ENCODE data around the gene MTG1.
"Not testable (repeated sequence)": the region's sequence is repeated elsewhere in the genome, so short reads cannot be mapped to it uniquely, and the experiment has no call there.

Gene MTG1

DNA sequence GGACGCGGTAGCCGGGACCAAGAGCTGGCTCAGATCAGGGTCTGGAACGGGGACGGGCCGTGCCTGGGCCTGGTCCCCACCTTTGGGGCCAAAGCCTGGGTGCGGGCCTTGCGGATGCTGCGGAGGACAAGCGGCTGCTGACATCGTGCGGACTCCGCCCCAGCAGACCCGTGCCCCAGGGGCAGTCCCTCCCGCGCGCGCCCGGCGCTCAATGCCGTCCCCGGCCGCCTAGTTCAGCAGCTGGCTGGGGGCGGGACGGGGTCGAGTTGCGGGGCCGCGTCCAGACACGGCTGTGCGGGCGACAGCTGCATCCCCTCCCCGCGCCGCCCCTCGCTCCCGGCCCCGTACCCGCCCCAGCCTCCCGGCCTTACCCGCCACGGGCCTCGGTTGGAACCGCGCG is 30.1 kb downstream of the MTG1 start:
- DNase-seq (ENCODE audit: low spot score), result not testable (repeated sequence)

DNA sequence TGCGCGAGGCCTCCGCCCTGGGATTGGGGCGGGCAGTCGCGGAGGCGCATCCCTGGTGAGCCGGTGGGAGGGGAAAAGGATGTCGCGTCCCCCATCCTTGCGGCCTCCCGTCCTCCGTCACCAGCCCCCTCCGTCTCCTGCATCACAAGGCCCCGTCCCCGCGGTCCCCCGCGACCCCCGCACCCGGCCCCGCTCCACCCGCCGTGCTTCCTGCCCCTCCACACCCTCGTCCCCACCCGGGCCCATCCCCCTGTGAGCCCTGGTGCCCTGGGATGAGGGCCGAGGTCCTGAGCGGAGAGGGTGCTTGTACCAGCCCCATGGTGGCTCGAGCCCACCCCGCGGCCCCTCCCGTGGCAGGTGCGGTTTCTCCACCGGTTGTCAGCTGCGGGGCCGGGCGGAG is 30.6 kb downstream of the MTG1 start, which contains the start of gene SPRN:
TSS of gene SPRN (minus strand) at position 25 of the 400 bp plus-strand sequence. CDS start 944 bp downstream, outside the sequence.
- DNase-seq (ENCODE audit: low spot score), result not testable (repeated sequence)

DNA sequence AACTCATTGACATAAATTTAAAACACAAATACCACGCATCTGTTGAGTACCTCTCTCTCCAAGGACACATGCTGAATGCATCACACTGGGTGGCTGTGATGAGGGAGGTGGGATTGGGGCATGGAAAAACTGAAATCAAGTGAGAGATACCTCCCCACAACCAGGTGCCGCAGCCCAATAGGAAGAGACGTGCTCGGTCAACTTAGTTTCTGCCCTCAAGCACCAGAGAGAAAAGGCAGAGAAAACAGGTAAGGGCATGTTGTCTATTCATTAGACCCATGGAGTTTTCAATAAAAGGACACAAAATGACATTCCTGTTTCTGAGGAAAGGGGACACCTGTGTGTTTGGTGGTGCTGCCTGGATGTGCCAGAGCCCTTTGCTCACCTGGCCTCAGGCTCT is 35.6 kb downstream of the MTG1 start:
- DNase-seq (ENCODE audit: low spot score), result not testable (repeated sequence)

DNA sequence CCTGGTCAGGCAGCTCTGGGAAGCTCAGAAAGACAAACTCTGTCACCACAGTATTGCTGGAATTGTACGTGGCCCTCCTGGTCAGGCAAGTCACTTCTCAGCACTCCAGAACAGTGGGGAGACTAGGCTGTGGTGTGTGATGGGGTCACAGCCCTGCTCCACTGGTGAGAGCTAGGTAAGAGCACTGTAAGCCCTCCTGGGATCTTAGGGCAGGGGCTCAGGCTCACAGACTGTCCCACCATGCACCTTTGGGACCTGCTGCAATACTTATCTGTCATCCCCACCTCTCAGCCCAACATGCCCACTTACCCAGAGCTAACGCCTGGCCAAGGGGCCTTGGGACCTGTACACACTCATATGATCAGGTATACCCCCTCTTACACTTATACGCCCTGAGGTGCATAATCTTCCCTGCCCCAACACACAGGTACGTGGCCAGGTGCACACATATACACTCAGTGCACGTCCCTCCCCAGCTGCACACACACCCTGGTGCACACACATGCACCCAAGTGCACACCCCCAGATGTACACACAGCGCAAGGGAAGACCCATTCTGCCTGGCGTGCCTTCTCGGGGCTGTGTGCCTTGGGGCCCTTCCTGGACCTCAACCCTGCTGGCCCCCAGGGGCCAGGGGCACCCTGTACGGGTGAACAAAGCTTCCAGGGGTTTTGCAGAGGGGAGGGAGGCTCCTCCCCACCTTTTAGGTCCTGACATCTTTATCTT is 38.1 kb downstream of the MTG1 start:
- DNase-seq (ENCODE audit: low spot score), result not testable (repeated sequence)

DNA sequence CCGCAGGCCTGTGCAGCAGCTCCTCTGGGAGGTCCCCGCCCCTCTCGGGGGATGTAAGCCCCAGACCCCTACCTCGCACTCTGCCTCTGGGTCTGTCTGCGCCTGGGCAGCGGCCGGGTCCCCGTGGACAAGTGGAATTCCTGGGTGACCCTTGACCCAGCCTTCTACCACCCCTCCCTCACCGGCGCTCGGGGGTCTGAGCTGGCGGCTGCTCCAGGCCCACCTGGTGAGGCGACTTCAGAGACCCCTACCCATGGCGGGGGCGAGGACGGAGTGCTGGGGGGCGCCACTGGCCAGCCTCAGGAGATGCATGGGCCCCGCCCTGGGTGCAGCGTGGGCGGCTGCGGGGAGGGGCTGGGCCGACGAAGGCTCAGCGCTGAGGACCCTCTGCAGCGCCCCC is 38.8 kb downstream of the MTG1 start:
- DNase-seq (ENCODE audit: low spot score), result not testable (repeated sequence)

DNA sequence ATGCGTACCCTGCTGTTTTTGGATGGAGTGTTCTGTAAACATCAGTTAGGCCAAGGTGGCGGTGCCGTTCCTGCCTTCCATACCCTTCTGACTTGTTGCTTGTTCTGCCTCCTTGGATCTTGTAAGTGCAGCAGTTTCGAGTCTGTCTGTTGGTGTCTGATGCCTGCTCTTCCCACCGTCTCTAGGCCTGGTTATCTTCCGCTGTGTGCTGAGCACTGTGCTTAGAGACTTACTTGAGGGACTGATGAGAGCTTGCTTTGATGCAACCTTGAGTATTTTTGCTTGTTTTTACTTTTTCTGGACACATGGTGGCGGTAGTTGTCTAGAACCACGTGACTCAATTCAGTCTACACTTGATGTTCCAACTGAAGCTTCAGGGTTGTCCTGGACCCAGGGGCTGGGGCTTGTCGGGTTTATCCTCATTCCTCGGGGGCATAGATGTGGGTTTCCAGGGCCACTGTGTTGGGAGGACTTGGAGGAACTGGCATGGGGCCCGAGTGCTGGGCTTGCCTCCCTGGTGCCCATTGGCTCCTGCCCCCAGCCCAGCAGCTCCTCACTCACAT is 44.8 kb downstream of the MTG1 start:
- peak; percentile 58 for DNase-seq (ENCODE audit: low spot score)

DNA sequence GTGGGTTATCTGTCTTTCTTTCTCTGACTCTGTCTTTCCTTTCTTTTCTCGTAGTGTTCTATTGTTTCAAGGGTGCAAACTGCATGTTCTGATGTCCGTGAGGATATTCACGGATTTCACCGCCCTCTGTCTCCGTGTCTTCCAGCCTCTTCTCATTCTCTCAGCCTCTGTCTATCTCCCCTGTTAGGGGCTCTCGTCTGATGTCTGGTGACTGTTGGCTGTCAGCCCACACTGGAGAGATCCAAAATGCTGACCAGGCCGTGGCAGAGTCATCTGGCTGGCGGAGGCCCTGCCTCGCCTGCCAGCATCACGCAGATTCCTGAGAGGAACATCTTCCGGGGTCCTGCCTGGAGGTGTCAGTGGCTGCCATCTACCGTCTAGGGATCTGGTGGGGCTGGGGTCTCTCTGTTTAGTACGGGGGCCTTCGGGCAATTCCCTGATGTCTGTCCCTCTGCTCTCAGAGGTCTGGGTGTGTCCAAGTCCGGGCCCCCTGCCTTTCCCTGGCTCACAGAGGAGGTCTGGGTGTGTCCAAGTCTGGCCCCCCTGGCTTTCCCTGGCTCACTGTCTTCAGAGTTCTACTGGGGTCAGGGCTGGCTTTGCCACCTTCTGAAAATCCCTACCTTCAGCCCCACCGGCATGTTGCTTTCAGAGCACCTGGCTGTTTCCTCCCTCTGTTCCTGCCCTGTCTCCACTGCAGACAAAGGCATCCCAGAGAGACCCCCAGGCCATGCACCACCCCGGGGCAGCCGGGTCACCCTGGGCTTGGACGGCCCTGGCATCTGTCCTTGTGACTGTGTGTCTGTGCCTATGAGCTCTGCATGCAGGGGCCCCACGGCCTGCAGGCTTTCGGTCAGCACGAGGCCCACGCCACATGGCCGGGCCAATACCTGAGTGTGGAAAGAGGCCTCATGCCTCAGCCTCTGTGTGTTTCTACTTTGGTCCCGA is 45.8 kb downstream of the MTG1 start:
- no peak for DNase-seq (ENCODE audit: low spot score)

DNA sequence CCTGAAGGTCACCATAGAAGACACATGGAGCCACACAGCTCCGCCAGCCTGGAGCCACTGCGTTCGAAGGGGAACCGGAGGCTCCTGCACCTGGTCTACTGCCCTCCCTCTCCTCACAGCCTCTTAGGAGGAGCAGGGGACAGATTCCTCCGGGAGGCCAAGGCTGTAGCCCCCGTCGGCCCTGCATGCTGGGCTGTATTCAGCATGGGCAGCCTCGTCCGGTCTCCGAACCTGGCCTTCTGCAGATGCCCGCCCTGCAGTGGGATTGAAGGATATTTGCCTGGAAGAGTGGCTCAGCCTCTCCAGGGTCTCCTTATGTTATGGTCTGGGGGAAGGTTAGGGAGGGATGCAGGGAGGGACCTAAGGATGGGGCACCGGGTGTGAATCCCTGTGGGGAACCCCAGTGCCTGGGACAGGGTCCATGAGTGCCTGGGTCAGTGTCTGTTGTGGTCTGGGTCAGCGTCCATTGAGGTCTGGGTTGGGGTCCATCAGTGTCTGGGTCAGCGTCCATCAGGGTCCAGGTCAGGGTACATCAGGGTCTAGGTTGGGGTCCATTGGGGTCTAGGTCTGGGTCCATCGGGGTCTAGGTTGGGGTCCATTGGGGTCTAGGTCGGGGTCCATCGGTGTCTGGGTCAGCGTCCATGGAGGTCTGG is 46.8 kb downstream of the MTG1 start:
- no peak for DNase-seq (ENCODE audit: low spot score)

DNA sequence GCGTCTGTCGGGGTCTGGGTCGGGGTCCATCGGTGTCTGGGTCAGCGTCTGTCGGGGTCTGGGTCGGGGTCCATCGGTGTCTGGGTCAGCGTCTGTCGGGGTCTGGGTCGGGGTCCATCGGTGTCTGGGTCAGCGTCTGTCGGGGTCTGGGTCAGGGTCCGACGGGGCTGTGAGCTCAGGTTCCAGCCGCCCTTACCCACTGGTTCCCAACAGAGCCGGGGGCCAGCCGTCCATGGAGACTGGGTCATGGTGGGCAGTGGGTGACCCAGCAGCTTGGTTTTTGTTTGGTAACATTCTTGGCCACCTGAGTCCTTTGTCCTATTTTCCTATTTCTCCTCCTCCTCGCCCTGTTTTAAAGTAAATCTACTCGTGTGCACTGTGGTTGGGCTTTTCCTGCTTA is 47.4 kb downstream of the MTG1 start:
- not testable (repeated sequence) for DNase-seq (ENCODE audit: low spot score)

DNA sequence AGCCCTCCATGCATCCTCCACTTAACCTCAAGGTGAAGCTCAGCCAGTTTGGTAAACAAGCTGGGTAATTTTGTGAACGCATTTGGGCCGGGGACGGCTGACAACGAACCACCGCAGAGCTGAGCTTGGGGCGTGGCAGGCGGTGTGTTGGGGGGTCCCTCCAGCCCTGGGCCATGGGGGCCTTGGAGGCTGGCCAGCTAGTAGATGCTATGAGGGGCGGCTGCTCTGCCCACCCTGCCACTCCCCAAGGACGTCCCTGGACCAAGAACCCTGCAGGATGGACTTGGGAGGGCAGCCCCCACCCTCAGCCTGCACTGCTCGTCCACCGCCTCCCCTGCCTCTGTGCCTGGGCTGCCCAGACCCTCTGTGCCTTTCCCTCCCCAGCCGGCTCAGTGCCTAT is 47.8 kb downstream of the MTG1 start:
- no peak for DNase-seq (ENCODE audit: low spot score)

DNA sequence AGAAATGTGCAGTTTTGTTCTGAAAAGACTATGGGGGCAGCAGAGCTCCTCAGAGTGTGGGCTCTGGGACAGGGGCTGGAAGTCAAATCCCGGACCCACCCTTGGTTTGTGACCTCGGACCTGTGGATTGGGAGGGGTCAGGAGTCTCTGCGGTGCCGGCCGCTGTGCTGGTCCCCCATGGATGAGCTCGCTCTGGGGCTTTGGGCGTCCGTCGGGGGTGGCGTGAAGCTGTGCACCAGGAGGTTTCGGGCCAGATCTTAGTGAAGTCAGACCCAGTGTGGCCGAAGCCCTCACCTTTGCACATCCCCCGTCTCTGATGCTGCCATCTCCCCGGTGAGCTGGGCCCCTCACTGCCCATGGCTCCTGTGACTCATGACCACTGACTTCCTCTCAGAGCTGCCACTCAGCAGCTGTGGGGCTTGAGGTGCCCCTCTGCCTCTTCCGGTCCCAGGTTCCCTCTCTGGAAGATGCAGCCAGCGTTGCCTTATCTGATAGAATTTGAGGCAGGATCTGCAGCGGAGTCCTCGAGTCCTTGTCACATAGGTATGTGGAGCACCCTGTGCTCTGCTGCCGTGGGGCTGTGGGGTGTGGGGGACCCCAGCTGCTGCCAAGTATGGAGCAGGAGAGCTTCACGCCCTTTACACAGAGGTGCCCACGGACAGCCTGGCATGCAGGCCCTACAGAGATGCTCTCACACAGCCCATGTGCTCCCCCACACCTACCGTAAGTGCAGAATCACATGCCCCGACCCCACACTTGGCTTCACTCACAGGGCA is 48.4 kb downstream of the MTG1 start:
- DNase-seq (ENCODE audit: low spot score), result no peak

DNA sequence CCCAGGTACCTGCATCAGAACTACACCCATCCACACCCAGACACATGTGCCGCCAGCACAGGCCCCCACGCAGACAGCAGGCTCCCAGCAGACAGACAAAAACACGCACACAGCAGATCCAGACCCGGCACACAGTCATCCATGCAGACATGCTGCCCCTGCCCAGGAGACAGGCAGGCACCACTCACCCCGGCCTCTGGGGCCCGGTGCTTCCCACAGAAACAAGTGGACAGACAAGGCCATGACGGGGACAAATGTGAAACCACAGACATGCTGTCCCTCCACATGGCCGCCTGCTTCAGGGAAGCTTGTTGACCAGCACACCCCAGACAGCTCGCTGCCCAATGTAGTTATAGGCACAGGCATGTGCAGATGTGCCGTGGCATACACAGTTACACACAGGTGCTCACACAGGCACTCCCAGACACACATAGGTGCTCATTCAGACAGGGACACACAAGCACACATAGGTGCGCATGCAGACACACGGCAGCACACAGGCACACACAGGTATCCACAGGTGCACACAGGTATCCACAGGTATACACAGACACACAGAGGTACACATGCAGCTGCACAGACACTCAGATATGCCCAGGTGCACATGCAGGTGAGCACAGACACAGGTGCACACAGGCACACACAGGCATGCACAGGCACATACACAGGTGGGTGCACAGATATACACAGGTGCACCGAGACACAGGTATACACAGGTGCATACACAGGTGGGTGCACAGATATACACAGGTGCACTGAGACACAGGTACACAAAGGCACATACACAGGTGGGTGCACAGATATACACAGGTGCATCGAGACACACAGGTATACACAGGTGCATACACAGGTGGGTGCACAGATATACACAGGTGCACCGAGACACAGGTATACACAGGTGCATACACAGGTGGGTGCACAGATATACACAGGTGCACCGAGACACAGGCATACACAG is 49.3 kb downstream of the MTG1 start:
- DNase-seq (ENCODE audit: low spot score), result no peak

DNA sequence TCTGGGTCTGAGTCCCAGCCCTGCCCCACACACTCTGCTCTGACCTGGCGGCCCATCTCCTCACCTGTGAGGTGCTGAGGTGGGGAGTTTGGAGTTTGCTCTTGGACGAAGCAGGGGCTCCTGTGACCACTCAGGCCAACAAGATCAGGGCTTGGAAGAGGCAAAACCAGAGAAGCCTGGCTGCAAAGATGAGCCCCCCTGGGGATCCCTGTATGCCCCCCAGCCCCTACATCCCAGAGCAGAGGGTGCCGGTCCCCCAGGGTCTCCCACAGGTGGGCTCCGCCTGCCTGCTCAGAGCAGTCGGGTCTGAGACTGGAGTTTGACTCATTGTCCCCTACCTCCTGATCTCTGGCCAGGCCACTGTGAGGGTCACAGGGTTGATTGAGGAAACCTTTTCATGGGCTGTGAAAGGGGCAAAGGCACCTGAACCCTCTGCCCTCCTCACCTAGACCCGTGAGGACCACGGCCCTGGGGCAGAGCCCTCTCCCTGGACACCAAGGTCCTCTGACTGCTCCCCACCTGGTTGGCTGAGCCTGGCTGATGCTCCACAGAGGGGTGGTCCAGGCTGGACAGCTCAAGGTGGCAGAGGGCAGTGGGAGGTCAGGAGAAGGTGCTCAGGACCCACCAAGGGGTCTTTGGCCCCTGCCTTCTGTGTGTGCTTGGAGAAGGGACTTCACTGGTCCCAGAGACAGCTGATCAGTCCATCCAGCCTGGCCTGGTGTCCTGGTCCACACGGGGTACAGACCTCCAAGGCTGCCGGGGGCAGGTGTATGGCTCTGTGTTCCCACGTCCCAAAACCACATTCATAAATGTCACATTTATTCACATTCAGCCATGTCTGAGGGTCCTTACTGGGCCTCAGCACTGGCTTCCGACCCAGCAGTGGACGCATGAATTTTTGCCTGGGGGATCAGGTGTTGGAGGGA is 50.6 kb downstream of the MTG1 start:
- no peak for DNase-seq (ENCODE audit: low spot score)

DNA sequence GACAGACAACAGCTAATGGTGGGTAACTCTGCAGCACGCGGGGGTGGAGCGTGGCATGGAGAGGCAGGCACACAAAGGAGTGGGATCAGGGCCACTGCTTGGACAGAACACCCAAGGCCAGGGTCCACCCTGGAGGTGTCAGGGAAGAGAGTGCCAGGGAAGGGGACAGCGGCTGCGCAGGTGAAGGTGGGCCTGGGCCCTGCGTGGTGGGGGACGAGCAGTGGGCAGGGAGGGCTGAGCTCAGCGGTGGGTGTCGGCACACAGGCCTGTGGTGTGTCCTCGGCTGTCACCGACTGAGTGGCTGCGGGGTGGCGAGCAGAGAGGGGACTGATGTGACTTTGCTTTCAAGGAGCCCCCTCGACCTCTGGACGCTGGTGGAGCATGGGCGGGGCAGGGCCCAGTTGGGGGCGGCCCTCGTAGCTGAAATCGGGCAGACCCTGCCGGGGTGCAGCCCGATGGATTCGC is 51.3 kb downstream of the MTG1 start:
- DNase-seq (ENCODE audit: low spot score), result no peak

DNA sequence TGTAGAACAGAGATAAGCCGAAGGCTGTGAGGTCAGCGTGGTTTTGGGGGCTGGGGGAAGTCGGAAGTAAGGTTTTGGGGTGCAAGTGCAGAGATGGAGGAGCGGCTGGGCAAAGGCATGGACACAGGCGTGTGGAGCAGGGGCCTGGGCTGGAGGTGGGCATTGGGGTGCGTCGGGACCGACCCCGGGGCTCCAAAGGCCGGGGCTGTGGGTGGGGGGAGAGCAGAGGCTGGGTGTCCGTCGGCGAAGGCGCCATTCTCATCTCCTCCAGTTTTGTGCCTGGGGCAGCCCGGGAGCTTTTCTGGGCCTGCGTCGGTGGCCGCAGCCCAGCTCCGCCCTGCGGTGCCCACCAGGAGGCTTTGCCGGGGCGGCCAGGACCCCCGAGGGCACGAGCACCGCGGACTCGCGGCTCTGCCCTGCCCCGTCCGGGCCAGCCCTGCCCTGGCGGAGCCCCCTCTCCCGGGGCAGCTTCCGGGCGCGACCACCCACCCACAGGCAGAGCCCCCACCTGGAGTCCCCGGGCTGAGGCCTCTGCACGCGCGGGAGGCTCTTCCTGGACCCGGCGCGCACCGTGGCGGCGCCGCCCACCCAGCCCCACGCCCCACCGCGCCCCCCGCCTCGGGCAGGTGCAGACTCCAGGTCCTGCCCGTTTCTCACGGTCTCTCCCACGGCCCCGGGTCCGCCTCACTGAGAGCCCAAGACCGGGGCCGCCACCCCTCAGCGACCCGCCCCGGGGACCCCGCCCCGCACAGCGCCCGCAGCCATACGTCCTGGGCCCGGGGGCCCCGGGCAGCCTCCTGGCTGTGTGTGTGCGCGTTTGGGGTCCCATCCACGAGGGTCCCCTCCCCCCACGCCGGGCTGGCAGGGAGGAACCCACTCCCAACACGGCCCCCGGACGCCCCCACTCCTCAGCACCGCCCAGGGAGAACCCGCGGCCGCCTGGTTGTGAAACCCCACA is 52.1 kb downstream of the MTG1 start:
- no peak for DNase-seq (ENCODE audit: low spot score)

DNA sequence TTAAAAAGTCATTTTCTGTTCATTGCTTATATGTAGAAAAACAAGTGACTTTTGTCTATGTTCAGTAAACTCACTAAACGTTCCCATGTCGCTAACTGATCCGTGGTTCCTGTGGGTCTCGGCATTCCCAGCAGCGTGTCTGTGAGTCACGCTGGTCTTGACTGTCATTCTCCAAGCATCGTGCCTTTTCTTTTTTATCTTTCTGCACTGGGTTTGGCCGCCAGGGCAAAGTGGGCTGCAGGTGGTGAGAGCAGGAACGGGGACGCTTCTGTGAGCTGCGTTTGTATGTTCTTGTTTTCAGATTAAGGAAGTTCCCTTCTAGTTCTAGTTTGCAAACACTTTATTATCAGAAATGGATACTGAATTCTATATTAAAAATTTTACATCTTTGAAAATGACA is 53.0 kb downstream of the MTG1 start:
- no peak for DNase-seq (ENCODE audit: low spot score)

DNA sequence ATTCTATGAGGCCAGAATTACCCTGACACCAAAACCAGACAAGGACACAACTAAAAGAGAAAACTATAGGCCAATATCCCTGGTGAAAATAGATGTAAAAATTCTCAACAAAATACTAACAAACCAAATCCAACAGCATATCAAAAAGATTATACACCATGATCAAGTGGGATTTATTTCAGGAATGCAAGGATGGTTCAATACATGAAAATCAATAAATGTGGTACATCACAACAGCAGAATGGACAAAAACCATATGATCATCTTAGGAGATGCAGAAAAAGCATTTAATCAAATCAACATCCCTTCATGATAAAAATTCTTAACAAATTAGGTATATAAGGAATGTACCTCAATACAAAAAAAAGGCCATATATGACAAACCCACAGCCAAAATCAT is 54.2 kb downstream of the MTG1 start:
- DNase-seq (ENCODE audit: low spot score), result no peak

DNA sequence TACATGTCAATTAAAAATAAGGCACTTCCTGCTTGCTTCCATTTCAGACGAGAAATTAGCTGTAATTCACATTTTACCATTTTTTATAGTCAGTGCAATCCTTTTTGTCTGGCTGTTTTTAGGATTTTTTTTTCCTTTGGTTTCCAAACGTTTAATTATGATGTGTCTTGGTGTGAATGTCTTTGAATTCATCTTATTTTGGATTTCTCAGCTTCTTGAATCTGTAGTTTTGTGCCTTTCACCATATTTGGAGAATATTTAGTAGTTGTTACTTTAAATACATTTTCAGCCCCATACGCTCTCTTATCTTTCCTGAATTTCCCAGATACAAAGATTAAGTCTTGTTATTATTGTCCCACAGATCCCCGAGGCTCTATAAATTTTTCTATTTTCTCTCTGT is 57.4 kb downstream of the MTG1 start:
- no peak for DNase-seq (ENCODE audit: low spot score)
